HG02763 (cell line): ENCODE measurements around the gene DAAM1.

Experiments
- ATAC-seq: cut with Tn5 transposase; IDR thresholded peaks from one replicate; pipeline ENCODE4 v1.9.1; 2021; ENCODE audit warnings: mild to moderate bottlenecking, moderate library complexity; ENCODE audit not compliant: unreplicated experiment

Gene DAAM1

GRCh38 chr14:59309291-59309900, 120.9 kb downstream of the DAAM1 start:
- no peak for ATAC-seq

GRCh38 chr14:59310633-59311032, 122.2 kb downstream of the DAAM1 start:
- no peak for ATAC-seq

GRCh38 chr14:59311723-59312122, 123.3 kb downstream of the DAAM1 start:
- ATAC-seq, result no peak

- ATAC-seq, result peak; percentile 69
These were observed 124.7 kb downstream of the DAAM1 start for GRCh38 chr14:59313144-59313651.

GRCh38 chr14:59313658-59314608, 125.5 kb downstream of the DAAM1 start:
- ATAC-seq, result no peak

GRCh38 chr14:59314953-59315599, 126.6 kb downstream of the DAAM1 start:
- no peak for ATAC-seq

- ATAC-seq, result no peak
These were observed 127.8 kb downstream of the DAAM1 start for GRCh38 chr14:59316151-59316830.

- no peak for ATAC-seq
These were observed 128.9 kb downstream of the DAAM1 start for GRCh38 chr14:59317346-59317745.

GRCh38 chr14:59317798-59318505, 129.5 kb downstream of the DAAM1 start:
- no peak for ATAC-seq

- ATAC-seq, result no peak
These were observed 130.4 kb downstream of the DAAM1 start for GRCh38 chr14:59318908-59319307.

GRCh38 chr14:59320361-59320760, 131.9 kb downstream of the DAAM1 start:
- no peak for ATAC-seq

- ATAC-seq, result no peak
These were observed 132.5 kb downstream of the DAAM1 start for GRCh38 chr14:59320763-59321625.

- no peak for ATAC-seq
These were observed 133.1 kb downstream of the DAAM1 start for GRCh38 chr14:59321626-59321949.

GRCh38 chr14:59325906-59326305, 137.4 kb downstream of the DAAM1 start:
- ATAC-seq, result no peak

- no peak for ATAC-seq
These were observed 140.0 kb downstream of the DAAM1 start for GRCh38 chr14:59328454-59328853.

- peak; percentile 74 for ATAC-seq
These were observed 142.0 kb downstream of the DAAM1 start for GRCh38 chr14:59330455-59330854.

GRCh38 chr14:59331217-59331616, 142.8 kb downstream of the DAAM1 start:
- ATAC-seq, result no peak

- no peak for ATAC-seq
These were observed 144.3 kb downstream of the DAAM1 start for GRCh38 chr14:59332727-59333126.

GRCh38 chr14:59333235-59333634, 144.8 kb downstream of the DAAM1 start:
- no peak for ATAC-seq
